HEK293T (cell line): ENCODE measurements around the gene OXCT2.

ENCODE experiments used
- HDGF ChIP-seq: fragments of 450-650 bp; IDR thresholded peaks from 2 replicates; pipeline ENCODE4 v1.6.1; 2017; ENCODE audit warnings: antibody characterized with exemption, borderline replicate concordance
- NFRKB ChIP-seq: fragments of 450-650 bp; IDR thresholded peaks from 2 replicates; pipeline ENCODE4 v1.6.1; 2016; ENCODE audit warnings: mild to moderate bottlenecking, moderate library complexity
- SP1 ChIP-seq: fragments of 450-650 bp; IDR thresholded peaks from 2 replicates; pipeline ENCODE4 v1.6.1; 2017

DNA sequence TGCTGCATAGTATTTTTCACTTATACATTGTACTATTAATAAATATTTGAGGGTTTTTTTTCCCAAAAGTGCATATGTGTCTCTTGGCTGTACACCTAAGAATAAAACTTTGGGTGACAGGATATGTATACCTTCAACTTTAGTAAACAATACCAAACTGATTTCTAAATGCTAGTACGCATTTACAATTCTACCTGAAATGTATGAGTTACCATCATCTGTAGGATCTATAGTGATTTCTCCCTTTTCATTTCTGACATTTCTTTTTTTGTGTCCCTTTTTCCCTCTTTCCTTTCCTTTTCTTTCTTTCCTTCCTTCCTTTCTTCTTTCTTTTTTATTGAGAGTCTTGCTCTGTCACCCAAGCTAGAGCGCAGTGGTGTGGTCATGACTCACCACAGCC, 34.2 kb upstream of the OXCT2 start:
- TF ChIP-seq HDGF: no peak
- no peak for TF ChIP-seq NFRKB
- TF ChIP-seq SP1: no peak
